ENCODE measurements around the gene BBS7. TPM values are rescaled to one million over a fixed set of nuclear protein-coding genes. Genes with fewer than 3 reads are reported as not detected.

The BBS7 gene
- total RNA-seq, 1 experiment from 2014 or later = 26.2 TPM

GRCh38 chr4:121863799-121864198 is 6.5 kb downstream of the BBS7 start:
- H3K4me2 ChIP-seq (ENCODE audit: insufficient read depth, insufficient read length, low read length) = no peak overlapping the region
- H3K27ac Mint-ChIP-seq = no peak overlapping the region
- no peak overlapping the region for H3K18ac ChIP-seq (ENCODE audit: insufficient read length, low read depth, low read length)
- no peak overlapping the region for H3K56ac ChIP-seq (ENCODE audit: insufficient read length, low read depth, low read length)
- no peak for TF ChIP-seq CTCF (conservative IDR thresholded peaks at IDR 0.05)
- no peaks in the 10 kb centered on the region for H3K4me1 ChIP-seq (ENCODE audit: insufficient read depth, low read length)
- H2BK15ac ChIP-seq (ENCODE audit: low read depth, low read length) = no peak overlapping the region
- no CpG with 5 or more reads among the region's 7 CpGs for WGBS (ENCODE audit: extremely low coverage, insufficient read length, low lambda C conversion rate)
- no peak overlapping the region for H3K27ac ChIP-seq (ENCODE audit: insufficient read length, low read depth, low read length)
- no peak overlapping the region for H2AFZ ChIP-seq (ENCODE audit: low read length)
- H3K9me3 Mint-ChIP-seq = no peaks in the 10 kb centered on the region
- H2BK5ac ChIP-seq (ENCODE audit: insufficient read length, low read length) = no peak overlapping the region
- no peaks in the 10 kb centered on the region for H4K20me1 ChIP-seq (ENCODE audit: control insufficient read depth, insufficient read depth, insufficient read length)
- H2BK120ac ChIP-seq (ENCODE audit: low read depth, low read length, poor library complexity, severe bottlenecking) = no peak overlapping the region
- no peaks in the 10 kb centered on the region for H3K79me1 ChIP-seq (ENCODE audit: insufficient read depth, low read depth, low read length, poor library complexity, severe bottlenecking)
- H3K9ac ChIP-seq (ENCODE audit: extremely low read depth, insufficient read length, low read length) = no peak overlapping the region
- no peaks in the 10 kb centered on the region for H3K79me2 ChIP-seq (ENCODE audit: insufficient read depth, low read length)
- no peak overlapping the region for H3K4me3 Mint-ChIP-seq
- H2BK20ac ChIP-seq (ENCODE audit: low read depth, low read length, poor library complexity, severe bottlenecking) = no peak overlapping the region
- no peaks in the 10 kb centered on the region for H3K23me2 ChIP-seq (ENCODE audit: insufficient read length, low read depth, low read length, poor library complexity, severe bottlenecking)
- H4K8ac ChIP-seq (replicated peaks; ENCODE audit: insufficient read length, low read depth, low read length) = no peak overlapping the region
- H3K9me3 ChIP-seq (ENCODE audit: control insufficient read depth, low read depth, low read length) = no peaks in the 10 kb centered on the region
- H2BK12ac ChIP-seq (ENCODE audit: insufficient read length, low read depth, low read length) = no peak overlapping the region
- H3K36me3 Mint-ChIP-seq (ENCODE audit: insufficient read depth in 1 of 3, low read depth in 3 of 3) = peaks cover 17 to 34% (median 28%) of the 10 kb centered on the region in 3 experiments
- H2AK5ac ChIP-seq (ENCODE audit: insufficient read length, low read length) = no peak overlapping the region
- H3K27me3 ChIP-seq (ENCODE audit: insufficient read depth, low read length) = no peaks in the 10 kb centered on the region
- H4K5ac ChIP-seq (ENCODE audit: insufficient read length, low read depth, low read length) = no peak overlapping the region
- H3T11ph ChIP-seq (ENCODE audit: low read length) = no peak overlapping the region
- no peak overlapping the region for H3K23ac ChIP-seq (ENCODE audit: insufficient read length, low read depth, low read length)
- H4K91ac ChIP-seq (ENCODE audit: insufficient read length, low read depth, low read length) = no peak overlapping the region
- peaks cover 6 to 8% of the 10 kb centered on the region in 2 experiments for H3K4me1 Mint-ChIP-seq
- no peak for DNase-seq
- no peak overlapping the region for H3K4ac ChIP-seq (ENCODE audit: low read depth, low read length)
- no peaks in the 10 kb centered on the region for H3K27me3 Mint-ChIP-seq (ENCODE audit: low read depth)
- H3K14ac ChIP-seq (ENCODE audit: insufficient read depth, low read length) = no peak overlapping the region
